Erythroblast (primary cell): ENCODE results near the gene FTL.

ENCODE experiments used
- GATA1 ChIP-seq: IDR thresholded peaks from 2 replicates; pipeline ENCODE4 v1.6.1; 2011; ENCODE audit warnings: low read depth, mild to moderate bottlenecking, control low read depth, low read length, moderate library complexity
- POLR2A ChIP-seq: IDR thresholded peaks from 2 replicates; pipeline ENCODE4 v1.6.1; 2011; ENCODE audit warnings: mild to moderate bottlenecking, low read length

DNA sequence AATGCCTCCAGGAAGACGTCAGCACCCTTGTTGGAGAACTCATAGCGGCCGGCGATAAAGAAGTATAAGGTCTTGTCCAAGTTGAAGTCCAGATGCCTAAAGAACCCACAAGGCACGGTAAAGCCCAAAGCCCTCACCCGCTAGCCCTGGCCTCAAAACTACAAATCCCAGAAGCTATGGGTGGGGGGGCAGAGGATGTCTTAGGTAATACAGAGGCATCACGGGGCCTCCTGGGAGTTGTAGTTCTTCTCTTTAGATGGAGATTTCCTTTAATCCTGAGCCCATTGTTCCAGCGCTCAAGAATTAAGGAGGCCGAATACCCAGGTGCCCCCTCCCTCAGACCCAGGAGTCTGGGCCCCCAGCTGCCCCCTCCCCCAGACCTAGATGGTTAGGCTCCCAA, 17.2 kb downstream of the FTL start:
- TF ChIP-seq POLR2A (no peak), GATA1 (no peak)
